HepG2 (cell line): ENCODE measurements around the gene MST1. TPM values are rescaled to one million over a fixed set of nuclear protein-coding genes. Genes with fewer than 3 reads are reported as not detected.

Experiments
- ATAC-seq: fragments of 200-7000 bp; cut with Tn5 transposase; 3 replicates; pipeline ENCODE4 v1.9.1; 2020; ENCODE audit warnings: mild to moderate bottlenecking, moderate library complexity
- BruUV-seq: library from RNA; stranded (reverse); fragments of 400-500 nt; replicated peaks from 2 replicates; lab custom pipeline; 2021; lab: Mats Ljungman, UMichigan
- CTCF ChIA-PET: fragments of 300-600 bp; formaldehyde crosslinking; extraction: SDS; loops from one replicate; lab custom pipeline; 2021; ENCODE audit warnings: low total read pairs, inconsistent platforms, low intra/inter-chr PET ratio; lab: Yijun Ruan, JAX
- POLR2A ChIA-PET: fragments of 350-600 bp; sonication (Branson Sonifier 250); formaldehyde crosslinking; loops from one replicate; lab custom pipeline; 2020; ENCODE audit warnings: antibody characterized with exemption, inconsistent platforms; lab: Yijun Ruan, JAX
- DNase-seq: peaks from one replicate; pipeline ENCODE4 v3.0.0-alpha.2; 2015; ENCODE audit warnings: low spot score
- FAIRE-seq: peaks from 3 replicates; lab custom pipeline; 2011; peaks lifted over from hg19 to GRCh38; lab: Jason Lieb, UNC
- H2AFZ ChIP-seq: one replicate; pipeline ENCODE4 v1.6.1; 2011; ENCODE audit warnings: low read length, inconsistent platforms
- H3K27ac ChIP-seq: fragments of 300-600 bp; 3 replicates; pipeline ENCODE4 v1.8.0; 2011; ENCODE audit warnings: mixed run types, mild to moderate bottlenecking, mixed read lengths, low read length, inconsistent platforms; ENCODE audit not compliant: insufficient read depth; ENCODE audit errors: extremely low read length
- H3K27me3 ChIP-seq, 2 experiments: fragments of 200-600 bp in 1 of 2; 2 replicates in 1 of 2; 3 replicates in 1 of 2; pipeline versions ENCODE4 v1.6.0 to v1.8.0; 2011; ENCODE audit warnings: low read length in 2 of 2, mild to moderate bottlenecking in 2 of 2, moderate library complexity in 2 of 2, inconsistent platforms in 1 of 2; ENCODE audit not compliant: insufficient read depth in 2 of 2, control insufficient read depth in 1 of 2
- H3K36me3 ChIP-seq, 2 experiments: fragments of 200-600 bp in 1 of 2; replicated peaks in 1 of 2; 2 replicates in 1 of 2; 3 replicates in 1 of 2; pipeline versions ENCODE4 v1.5.1 to v1.8.0; 2011; ENCODE audit warnings: low read length in 2 of 2, inconsistent platforms in 1 of 2; ENCODE audit not compliant: insufficient read depth in 2 of 2, control insufficient read depth in 1 of 2
- H3K4me1 ChIP-seq: 2 replicates; pipeline ENCODE4 v1.5.1; 2012; ENCODE audit warnings: low read length, inconsistent platforms; ENCODE audit not compliant: insufficient read depth
- H3K4me2 ChIP-seq: 2 replicates; pipeline ENCODE4 v1.6.0; 2011; ENCODE audit warnings: low read depth, low read length, inconsistent platforms
- H3K4me3 ChIP-seq, 3 experiments: fragments of 200-600 bp in 1 of 3; sonication (generic), shearing (Covaris generic) in 1 of 3; replicated peaks in 1 of 3; 2 replicates each; pipeline ENCODE4 v1.5.1; 2011 to 2016; ENCODE audit warnings: low read length in 3 of 3, inconsistent platforms in 2 of 3, low read depth in 2 of 3, mild to moderate bottlenecking in 2 of 3, control low read depth in 1 of 3, mixed read lengths in 1 of 3; ENCODE audit not compliant: insufficient read depth in 1 of 3
- H3K79me2 ChIP-seq: one replicate; pipeline ENCODE4 v1.6.1; 2011; ENCODE audit warnings: low read length, inconsistent platforms; ENCODE audit not compliant: insufficient read depth
- H3K9ac ChIP-seq: 2 replicates; pipeline ENCODE4 v1.6.0; 2011; ENCODE audit warnings: mild to moderate bottlenecking, low read depth, low read length, inconsistent platforms; ENCODE audit not compliant: insufficient read depth
- H3K9me3 ChIP-seq: 2 replicates; pipeline ENCODE4 v1.5.1; 2012; ENCODE audit warnings: mild to moderate bottlenecking, low read length
- H4K20me1 ChIP-seq: 2 replicates; pipeline ENCODE4 v1.6.0; 2011; ENCODE audit warnings: inconsistent platforms, mild to moderate bottlenecking, low read length, moderate library complexity; ENCODE audit not compliant: insufficient read depth
- DDIT3 ChIP-seq: sonication (generic); formaldehyde crosslinking; IDR thresholded peaks from 2 replicates; pipeline ENCODE4 v1.4.0; 2020; ENCODE audit warnings: mild to moderate bottlenecking, missing genetic modification reagents
- EZH2 ChIP-seq: conservative IDR thresholded peaks from 2 replicates; pipeline ENCODE4 v1.6.1; 2012; ENCODE audit warnings: mild to moderate bottlenecking, low read depth, low read length, moderate library complexity
- FOSL1 ChIP-seq: sonication (generic); formaldehyde crosslinking; IDR thresholded peaks from 2 replicates; pipeline ENCODE4 v1.9.0; 2021; ENCODE audit warnings: missing genetic modification reagents, borderline replicate concordance
- HIC2 ChIP-seq: sonication (generic); formaldehyde crosslinking; IDR thresholded peaks from 2 replicates; pipeline ENCODE4 v1.9.0; 2022; ENCODE audit warnings: low read depth, missing genetic modification reagents
- HOXD1 ChIP-seq: sonication (generic); formaldehyde crosslinking; IDR thresholded peaks from 2 replicates; pipeline ENCODE4 v1.5.0; 2020; ENCODE audit warnings: missing genetic modification reagents
- PAWR ChIP-seq: sonication (generic); formaldehyde crosslinking; IDR thresholded peaks from 2 replicates; pipeline ENCODE4 v1.4.0; 2020; ENCODE audit warnings: missing genetic modification reagents, mild to moderate bottlenecking, borderline replicate concordance
- REPIN1 ChIP-seq: sonication (generic); formaldehyde crosslinking; IDR thresholded peaks from 2 replicates; pipeline ENCODE4 v1.8.0; 2022; ENCODE audit warnings: missing genetic modification reagents, low read depth, mild to moderate bottlenecking, borderline replicate concordance
- SMAD3 ChIP-seq: sonication (generic); formaldehyde crosslinking; IDR thresholded peaks from 2 replicates; pipeline ENCODE4 v1.4.0; 2020; ENCODE audit warnings: missing genetic modification reagents
- SSRP1 ChIP-seq: IDR thresholded peaks from 2 replicates; pipeline ENCODE4 v1.6.1; 2016; ENCODE audit warnings: control low read depth
- ZBTB10 ChIP-seq: sonication (generic); formaldehyde crosslinking; IDR thresholded peaks from 2 replicates; pipeline ENCODE4 v1.4.0; 2020; ENCODE audit warnings: missing genetic modification reagents, borderline replicate concordance
- ZBTB3 ChIP-seq: sonication (generic); formaldehyde crosslinking; IDR thresholded peaks from 2 replicates; pipeline ENCODE4 v1.4.0; 2020; ENCODE audit warnings: low read depth, mild to moderate bottlenecking, moderate library complexity, missing genetic modification reagents, borderline replicate concordance
- ZMYM3 ChIP-seq: sonication (generic); formaldehyde crosslinking; IDR thresholded peaks from 2 replicates; pipeline ENCODE4 v1.5.1; 2020; ENCODE audit warnings: mild to moderate bottlenecking, missing genetic modification reagents
- ZNF160 ChIP-seq: sonication (generic); formaldehyde crosslinking; IDR thresholded peaks from 2 replicates; pipeline ENCODE4 v1.8.0; 2022; ENCODE audit warnings: mild to moderate bottlenecking, inconsistent platforms, missing genetic modification reagents
- ZNF430 ChIP-seq: sonication (generic); formaldehyde crosslinking; IDR thresholded peaks from 2 replicates; pipeline ENCODE4 v1.9.0; 2021; ENCODE audit warnings: mild to moderate bottlenecking, missing genetic modification reagents
- ZNF629 ChIP-seq: sonication (generic); formaldehyde crosslinking; conservative IDR thresholded peaks from 2 replicates; pipeline ENCODE4 v1.5.0; 2020; ENCODE audit warnings: missing genetic modification reagents
- WGBS: methylation state at CpG from one replicate; pipeline ENCODE4 v1.1.6; 2017; ENCODE audit warnings: low lambda C conversion rate; 5-methylcytosine and 5-hydroxymethylcytosine counted together
- in situ Hi-C: cut with HindIII; loops from 2 replicates; pipeline ENCODE4 v1.10.0; 2017; ENCODE audit warnings: low pct_unique_long_range_greater_than_20kb; ENCODE audit not compliant: extremely low pct_ligation_motif_present
- intact Hi-C: fragments of 100-400 bp; cut with micrococcal nuclease; formaldehyde crosslinking; loops from one replicate; pipeline ENCODE4 v1.10.0; 2022; ENCODE audit not compliant: unreplicated experiment
- polyA plus RNA-seq, 8 experiments: library from polyadenylated mRNA; depleted of rRNA in 3 of 8; stranded (reverse) in 7 of 8; unstranded in 1 of 8; fragments of >200 nt; fragmentation: Illumina TruSeq in 4 of 8; extraction: Trizol in 4 of 8; gene quantifications; 2 replicates each; pipeline versions ENCODE4 v1.2.1 to v1.2.3, GENCODE V29; 2011 to 2016; ENCODE audit warnings: low read depth in 4 of 8, missing spikeins in 1 of 8, mixed read lengths in 1 of 8; ENCODE audit not compliant: insufficient read depth in 1 of 8
- total RNA-seq, 5 experiments: library from RNA; depleted of rRNA; stranded (reverse); fragments of >200 nt; fragmentation: Illumina TruSeq; extraction: Trizol; gene quantifications; 2 replicates each; pipeline ENCODE4 v1.2.3, GENCODE V29; 2016; ENCODE audit warnings: low read depth in 1 of 5
- TF ChIP-seq, protein P1 (sequence below): sonication (generic); formaldehyde crosslinking; IDR thresholded peaks from 2 replicates; pipeline ENCODE4 v1.4.0; 2020; ENCODE audit warnings: missing genetic modification reagents, low read depth, mild to moderate bottlenecking, borderline replicate concordance
- TF ChIP-seq, protein P2 (sequence below): sonication (generic); formaldehyde crosslinking; IDR thresholded peaks from 2 replicates; pipeline ENCODE4 v1.5.0; 2020; ENCODE audit warnings: missing genetic modification reagents

Gene MST1
- total and polyA plus RNA-seq, 2 of the 13 experiments (the other 11 are each of a cell fraction or from before 2014, with no cell fraction given): 189 to 452 TPM

DNA sequence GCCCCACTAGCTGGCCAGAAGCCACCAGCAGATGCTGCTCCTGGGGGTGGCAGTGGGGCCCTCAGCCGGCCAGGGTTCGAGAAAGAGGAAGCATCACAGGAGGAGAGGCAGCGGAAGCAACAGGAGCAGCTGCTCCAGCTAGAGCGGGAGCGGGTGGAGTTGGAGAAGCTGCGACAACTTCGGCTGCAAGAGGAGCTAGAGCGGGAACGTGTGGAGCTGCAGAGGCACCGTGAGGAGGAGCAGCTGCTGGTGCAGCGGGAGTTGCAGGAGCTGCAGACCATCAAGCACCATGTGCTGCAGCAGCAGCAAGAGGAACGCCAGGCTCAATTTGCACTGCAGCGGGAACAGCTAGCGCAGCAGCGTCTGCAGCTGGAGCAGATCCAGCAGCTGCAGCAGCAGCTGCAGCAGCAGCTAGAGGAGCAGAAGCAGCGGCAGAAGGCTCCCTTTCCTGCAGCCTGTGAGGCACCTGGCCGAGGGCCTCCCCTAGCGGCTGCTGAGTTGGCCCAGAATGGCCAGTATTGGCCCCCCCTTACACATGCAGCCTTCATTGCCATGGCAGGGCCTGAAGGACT, 32.6 kb downstream of the MST1 start (continued):
- no peak for TF ChIP-seq ZNF160 (CRISPR knock-in tag)
- TF ChIP-seq SSRP1 (CRISPR knock-in tag): no peak
- no peak for TF ChIP-seq REPIN1

- intact Hi-C loops: no loop called here
- no peaks in the 10 kb centered on the region for H3K27me3 ChIP-seq
- no peak for TF ChIP-seq DDIT3 (CRISPR knock-in tag)
- TF ChIP-seq ZBTB3 (CRISPR knock-in tag): no peak
- no peak for TF ChIP-seq ZMYM3 (CRISPR knock-in tag)
- TF ChIP-seq, protein P1, sequence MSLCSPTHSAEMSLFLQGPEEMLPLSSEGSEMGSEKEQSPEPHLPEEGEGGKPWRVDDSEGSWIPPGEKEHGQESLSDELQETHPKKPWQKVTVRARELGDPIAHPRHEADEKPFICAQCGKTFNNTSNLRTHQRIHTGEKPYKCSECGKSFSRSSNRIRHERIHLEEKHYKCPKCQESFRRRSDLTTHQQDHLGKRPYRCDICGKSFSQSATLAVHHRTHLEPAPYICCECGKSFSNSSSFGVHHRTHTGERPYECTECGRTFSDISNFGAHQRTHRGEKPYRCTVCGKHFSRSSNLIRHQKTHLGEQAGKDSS (CRISPR knock-in tag): no peak
- TF ChIP-seq HIC2 (CRISPR knock-in tag): no peak
- no peak for TF ChIP-seq PAWR (CRISPR knock-in tag)
- TF ChIP-seq, protein P2, sequence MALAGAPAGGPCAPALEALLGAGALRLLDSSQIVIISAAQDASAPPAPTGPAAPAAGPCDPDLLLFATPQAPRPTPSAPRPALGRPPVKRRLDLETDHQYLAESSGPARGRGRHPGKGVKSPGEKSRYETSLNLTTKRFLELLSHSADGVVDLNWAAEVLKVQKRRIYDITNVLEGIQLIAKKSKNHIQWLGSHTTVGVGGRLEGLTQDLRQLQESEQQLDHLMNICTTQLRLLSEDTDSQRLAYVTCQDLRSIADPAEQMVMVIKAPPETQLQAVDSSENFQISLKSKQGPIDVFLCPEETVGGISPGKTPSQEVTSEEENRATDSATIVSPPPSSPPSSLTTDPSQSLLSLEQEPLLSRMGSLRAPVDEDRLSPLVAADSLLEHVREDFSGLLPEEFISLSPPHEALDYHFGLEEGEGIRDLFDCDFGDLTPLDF (CRISPR knock-in tag): no peak
- no peak for TF ChIP-seq EZH2
- no peak for TF ChIP-seq SMAD3 (CRISPR knock-in tag)
- no peak for TF ChIP-seq ZNF629 (CRISPR knock-in tag)
- no peak for TF ChIP-seq ZNF430 (CRISPR knock-in tag)
- TF ChIP-seq HOXD1: no peak
- no peak for TF ChIP-seq ZBTB10 (CRISPR knock-in tag)
- no peak for TF ChIP-seq FOSL1 (CRISPR knock-in tag)
Observed at GRCh38 chr3:49655731-49656285, 33.5 kb downstream of the MST1 start.

More at GRCh38 chr3:49655731-49656285, 33.5 kb downstream of the MST1 start:
- ATAC-seq (no peak), DNase-seq (no peak), FAIRE-seq (no peak)
- no peaks in the 10 kb centered on the region for H4K20me1 ChIP-seq
- H3K36me3 ChIP-seq: no peaks in the 10 kb centered on the region
- ChIA-PET CTCF (no interaction called here), POLR2A (no interaction called here)
- in situ Hi-C loops: no loop called here
- no peak overlapping the region for H3K4me3 ChIP-seq
- BruUV-seq: no TSS peak
- no peak overlapping the region for H3K9ac ChIP-seq
- peaks cover 11% of the 10 kb centered on the region for H3K4me1 ChIP-seq
- no peaks in the 10 kb centered on the region for H3K79me2 ChIP-seq
- WGBS: 90% methylated on average over 11 of the region's 19 CpGs
- no peak overlapping the region for H3K4me2 ChIP-seq
- no peak overlapping the region for H2AFZ ChIP-seq
- no peaks in the 10 kb centered on the region for H3K9me3 ChIP-seq
- no peak overlapping the region for H3K27ac ChIP-seq
